HepG2 (cell line): ENCODE measurements around the gene ARL16. TPM values are rescaled to one million over a fixed set of nuclear protein-coding genes. Genes with fewer than 3 reads are reported as not detected.

Experiments
- ATAC-seq: fragments of 200-7000 bp; cut with Tn5 transposase; 3 replicates; pipeline ENCODE4 v1.9.1; 2020; ENCODE audit warnings: mild to moderate bottlenecking, moderate library complexity
- BruUV-seq: library from RNA; stranded (reverse); fragments of 400-500 nt; replicated peaks from 2 replicates; lab custom pipeline; 2021; lab: Mats Ljungman, UMichigan
- CTCF ChIA-PET: fragments of 300-600 bp; formaldehyde crosslinking; extraction: SDS; loops from one replicate; lab custom pipeline; 2021; ENCODE audit warnings: low total read pairs, inconsistent platforms, low intra/inter-chr PET ratio; lab: Yijun Ruan, JAX
- POLR2A ChIA-PET: fragments of 350-600 bp; sonication (Branson Sonifier 250); formaldehyde crosslinking; loops from one replicate; lab custom pipeline; 2020; ENCODE audit warnings: antibody characterized with exemption, inconsistent platforms; lab: Yijun Ruan, JAX
- DNase-seq: peaks from one replicate; pipeline ENCODE4 v3.0.0-alpha.2; 2015; ENCODE audit warnings: low spot score
- FAIRE-seq: peaks from 3 replicates; lab custom pipeline; 2011; peaks lifted over from hg19 to GRCh38; lab: Jason Lieb, UNC
- H2AFZ ChIP-seq: one replicate; pipeline ENCODE4 v1.6.1; 2011; ENCODE audit warnings: low read length, inconsistent platforms
- H3K27ac ChIP-seq: fragments of 300-600 bp; 3 replicates; pipeline ENCODE4 v1.8.0; 2011; ENCODE audit warnings: mixed run types, mild to moderate bottlenecking, mixed read lengths, low read length, inconsistent platforms; ENCODE audit not compliant: insufficient read depth; ENCODE audit errors: extremely low read length
- H3K27me3 ChIP-seq, 2 experiments: fragments of 200-600 bp in 1 of 2; 2 replicates in 1 of 2; 3 replicates in 1 of 2; pipeline versions ENCODE4 v1.6.0 to v1.8.0; 2011; ENCODE audit warnings: low read length in 2 of 2, mild to moderate bottlenecking in 2 of 2, moderate library complexity in 2 of 2, inconsistent platforms in 1 of 2; ENCODE audit not compliant: insufficient read depth in 2 of 2, control insufficient read depth in 1 of 2
- H3K36me3 ChIP-seq, 2 experiments: fragments of 200-600 bp in 1 of 2; replicated peaks in 1 of 2; 2 replicates in 1 of 2; 3 replicates in 1 of 2; pipeline versions ENCODE4 v1.5.1 to v1.8.0; 2011; ENCODE audit warnings: low read length in 2 of 2, inconsistent platforms in 1 of 2; ENCODE audit not compliant: insufficient read depth in 2 of 2, control insufficient read depth in 1 of 2
- H3K4me1 ChIP-seq: 2 replicates; pipeline ENCODE4 v1.5.1; 2012; ENCODE audit warnings: low read length, inconsistent platforms; ENCODE audit not compliant: insufficient read depth
- H3K4me2 ChIP-seq: 2 replicates; pipeline ENCODE4 v1.6.0; 2011; ENCODE audit warnings: low read depth, low read length, inconsistent platforms
- H3K4me3 ChIP-seq, 3 experiments: fragments of 200-600 bp in 1 of 3; sonication (generic), shearing (Covaris generic) in 1 of 3; replicated peaks in 1 of 3; 2 replicates each; pipeline ENCODE4 v1.5.1; 2011 to 2016; ENCODE audit warnings: low read length in 3 of 3, inconsistent platforms in 2 of 3, low read depth in 2 of 3, mild to moderate bottlenecking in 2 of 3, control low read depth in 1 of 3, mixed read lengths in 1 of 3; ENCODE audit not compliant: insufficient read depth in 1 of 3
- H3K79me2 ChIP-seq: one replicate; pipeline ENCODE4 v1.6.1; 2011; ENCODE audit warnings: low read length, inconsistent platforms; ENCODE audit not compliant: insufficient read depth
- H3K9ac ChIP-seq: 2 replicates; pipeline ENCODE4 v1.6.0; 2011; ENCODE audit warnings: mild to moderate bottlenecking, low read depth, low read length, inconsistent platforms; ENCODE audit not compliant: insufficient read depth
- H3K9me3 ChIP-seq: 2 replicates; pipeline ENCODE4 v1.5.1; 2012; ENCODE audit warnings: mild to moderate bottlenecking, low read length
- H4K20me1 ChIP-seq: 2 replicates; pipeline ENCODE4 v1.6.0; 2011; ENCODE audit warnings: inconsistent platforms, mild to moderate bottlenecking, low read length, moderate library complexity; ENCODE audit not compliant: insufficient read depth
- CREB1 ChIP-seq, 2 experiments: fragments of 450-650 bp in 1 of 2; IDR thresholded peaks; 2 replicates each; pipeline ENCODE4 v1.6.1; 2016 to 2017; ENCODE audit warnings: control low read depth in 1 of 2, mild to moderate bottlenecking in 1 of 2, missing compliant biosample characterization in 1 of 2, missing genetic modification characterization in 1 of 2
- FLYWCH1 ChIP-seq: sonication (generic); formaldehyde crosslinking; IDR thresholded peaks from 2 replicates; pipeline ENCODE4 v1.8.1; 2023; ENCODE audit warnings: mild to moderate bottlenecking, missing genetic modification reagents
- IRF1 ChIP-seq: sonication (generic); formaldehyde crosslinking; IDR thresholded peaks from 2 replicates; pipeline ENCODE4 v1.4.0; 2020; ENCODE audit warnings: low read depth, mild to moderate bottlenecking, missing genetic modification reagents
- JDP2 ChIP-seq: sonication (generic); formaldehyde crosslinking; IDR thresholded peaks from 2 replicates; pipeline ENCODE4 v1.8.1; 2022; ENCODE audit warnings: missing genetic modification reagents, borderline replicate concordance
- MZF1 ChIP-seq: sonication (generic); formaldehyde crosslinking; IDR thresholded peaks from 2 replicates; pipeline ENCODE4 v1.8.1; 2023; ENCODE audit warnings: mild to moderate bottlenecking, missing genetic modification reagents, borderline replicate concordance
- PCBP2 ChIP-seq: fragments of 200-400 bp; formaldehyde crosslinking; optimal IDR thresholded peaks from 2 replicates; pipeline ENCODE3; 2018; ENCODE audit warnings: low read length, low read depth; ENCODE audit not compliant: poor library complexity, severe bottlenecking
- RXRB ChIP-seq: IDR thresholded peaks from 2 replicates; pipeline ENCODE4 v1.6.1; 2016; ENCODE audit warnings: borderline replicate concordance, missing genetic modification reagents, missing compliant biosample characterization
- SMAD9 ChIP-seq: sonication (generic); formaldehyde crosslinking; IDR thresholded peaks from 2 replicates; pipeline ENCODE4 v1.5.1; 2020; ENCODE audit warnings: mild to moderate bottlenecking, missing genetic modification reagents
- YEATS4 ChIP-seq: sonication (generic); formaldehyde crosslinking; IDR thresholded peaks from 2 replicates; pipeline ENCODE4 v1.4.0; 2020; ENCODE audit warnings: missing genetic modification reagents, borderline replicate concordance
- ZBTB20 ChIP-seq: sonication (generic); formaldehyde crosslinking; IDR thresholded peaks from 2 replicates; pipeline ENCODE4 v1.8.1; 2023; ENCODE audit warnings: missing genetic modification reagents, low read depth, mild to moderate bottlenecking, borderline replicate concordance
- ZFP36L1 ChIP-seq: sonication (generic); formaldehyde crosslinking; IDR thresholded peaks from 2 replicates; pipeline ENCODE4 v1.8.0; 2022; ENCODE audit warnings: mild to moderate bottlenecking, missing genetic modification reagents, moderate library complexity
- ZMYM2 ChIP-seq: sonication (generic); formaldehyde crosslinking; IDR thresholded peaks from 2 replicates; pipeline ENCODE4 v1.8.0; 2022; ENCODE audit warnings: mild to moderate bottlenecking, missing genetic modification reagents
- ZNF18 ChIP-seq: sonication (generic); formaldehyde crosslinking; IDR thresholded peaks from 2 replicates; pipeline ENCODE4 v1.8.0; 2022; ENCODE audit warnings: mild to moderate bottlenecking, missing genetic modification reagents; ENCODE audit not compliant: insufficient replicate concordance
- ZNF230 ChIP-seq: sonication (generic); formaldehyde crosslinking; IDR thresholded peaks from 2 replicates; pipeline ENCODE4 v1.4.0; 2020; ENCODE audit warnings: mild to moderate bottlenecking, missing genetic modification reagents
- ZNF34 ChIP-seq: sonication (generic); formaldehyde crosslinking; IDR thresholded peaks from 2 replicates; pipeline ENCODE4 v1.4.0; 2020; ENCODE audit warnings: mild to moderate bottlenecking, missing genetic modification reagents, borderline replicate concordance
- ZNF512B ChIP-seq: sonication (generic); formaldehyde crosslinking; IDR thresholded peaks from 2 replicates; pipeline ENCODE4 v1.5.1; 2020; ENCODE audit warnings: missing genetic modification reagents, mild to moderate bottlenecking, borderline replicate concordance
- ZNF570 ChIP-seq: sonication (generic); formaldehyde crosslinking; IDR thresholded peaks from 2 replicates; pipeline ENCODE4 v1.4.0; 2020; ENCODE audit warnings: mild to moderate bottlenecking, missing genetic modification reagents, borderline replicate concordance
- ZNF619 ChIP-seq: sonication (generic); formaldehyde crosslinking; IDR thresholded peaks from 2 replicates; pipeline ENCODE4 v1.4.0; 2020; ENCODE audit warnings: mild to moderate bottlenecking, missing genetic modification reagents
- ZSCAN21 ChIP-seq: sonication (generic); formaldehyde crosslinking; IDR thresholded peaks from 2 replicates; pipeline ENCODE4 v1.8.0; 2022; ENCODE audit warnings: mild to moderate bottlenecking, missing genetic modification reagents, moderate library complexity, borderline replicate concordance
- WGBS: methylation state at CpG from one replicate; pipeline ENCODE4 v1.1.6; 2017; ENCODE audit warnings: low lambda C conversion rate; 5-methylcytosine and 5-hydroxymethylcytosine counted together
- in situ Hi-C: cut with HindIII; loops from 2 replicates; pipeline ENCODE4 v1.10.0; 2017; ENCODE audit warnings: low pct_unique_long_range_greater_than_20kb; ENCODE audit not compliant: extremely low pct_ligation_motif_present
- intact Hi-C: fragments of 100-400 bp; cut with micrococcal nuclease; formaldehyde crosslinking; loops from one replicate; pipeline ENCODE4 v1.10.0; 2022; ENCODE audit not compliant: unreplicated experiment
- polyA plus RNA-seq, 8 experiments: library from polyadenylated mRNA; depleted of rRNA in 3 of 8; stranded (reverse) in 7 of 8; unstranded in 1 of 8; fragments of >200 nt; fragmentation: Illumina TruSeq in 4 of 8; extraction: Trizol in 4 of 8; gene quantifications; 2 replicates each; pipeline versions ENCODE4 v1.2.1 to v1.2.3, GENCODE V29; 2011 to 2016; ENCODE audit warnings: low read depth in 4 of 8, missing spikeins in 1 of 8, mixed read lengths in 1 of 8; ENCODE audit not compliant: insufficient read depth in 1 of 8
- total RNA-seq, 5 experiments: library from RNA; depleted of rRNA; stranded (reverse); fragments of >200 nt; fragmentation: Illumina TruSeq; extraction: Trizol; gene quantifications; 2 replicates each; pipeline ENCODE4 v1.2.3, GENCODE V29; 2016; ENCODE audit warnings: low read depth in 1 of 5

The ARL16 gene
- total and polyA plus RNA-seq, 2 of the 13 experiments (the other 11 are each of a cell fraction or from before 2014, with no cell fraction given), result 20.8 to 30.8 TPM

- H3K4me3 ChIP-seq, result peak overlapping the region; percentile 73 to 89 (median 80)
- peaks cover 38% of the 10 kb centered on the region for H3K79me2 ChIP-seq
- ChIA-PET POLR2A (interaction anchor here (0.7 to 2.3 kb wide), 10 partner anchors 11 to 78 kb away, joined by 3 to 15 read pairs (median 4); partner anchors contain the start of genes CCDC137, MRPL12 and OXLD1), CTCF (no interaction called here)
- H3K9ac ChIP-seq, result peak overlapping the region; percentile 92
- H2AFZ ChIP-seq, result no peak overlapping the region
- in situ Hi-C loops, result no loop called here
- peak overlapping the region; percentile 87 for H3K27ac ChIP-seq
- ATAC-seq, result no peak
- peaks cover 36% of the 10 kb centered on the region for H3K4me1 ChIP-seq
- 4% methylated on average over 18 of the region's 18 CpGs for WGBS
- intact Hi-C loops, result loop anchor here (2.0 kb wide), 1 partner anchor 31 kb away; the partner anchor contains the start of genes CCDC137 and OXLD1
- H3K9me3 ChIP-seq, result no peaks in the 10 kb centered on the region
- H3K4me2 ChIP-seq, result peak overlapping the region; percentile 95
- peaks cover 3 to 4% of the 10 kb centered on the region in 2 experiments; a peak in 3 of 5 replicates for H3K36me3 ChIP-seq
- FAIRE-seq, result no peak
- no peak for DNase-seq
- H3K27me3 ChIP-seq, result no peaks in the 10 kb centered on the region; a peak in 1 of 5 replicates
- BruUV-seq, result no TSS peak
- H4K20me1 ChIP-seq, result peaks cover 19% of the 10 kb centered on the region
- TF ChIP-seq PCBP2, result no peak
- TF ChIP-seq ZBTB20 (CRISPR knock-in tag), result no peak
- no peak for TF ChIP-seq ZNF512B (CRISPR knock-in tag)
- no peak for TF ChIP-seq ZNF230
- no peak for TF ChIP-seq ZMYM2
- peak; percentile 51 for TF ChIP-seq ZNF18 (CRISPR knock-in tag)
- TF ChIP-seq ZFP36L1 (CRISPR knock-in tag), result 0 out of 2 replicates have a peak, but pooled peaks have one; percentile 55
- peak; percentile 75; the same call in 1 of the 2 replicates for TF ChIP-seq SMAD9 (CRISPR knock-in tag)
- no peak for TF ChIP-seq ZSCAN21 (CRISPR knock-in tag)
- TF ChIP-seq IRF1 (CRISPR knock-in tag), result no peak
- TF ChIP-seq ZNF619, result no peak
- no peak for TF ChIP-seq RXRB (CRISPR knock-in tag)
- no peak for TF ChIP-seq JDP2
- TF ChIP-seq CREB1 (IDR thresholded peaks at IDR 0.05), result peak; percentile 34; the same call in 1 of the 2 replicates
- no peak for TF ChIP-seq CREB1 (CRISPR knock-in tag; IDR thresholded peaks at IDR 0.05)
- TF ChIP-seq ZNF570, result no peak
- no peak for TF ChIP-seq ZNF34 (CRISPR knock-in tag)
- TF ChIP-seq MZF1 (CRISPR knock-in tag), result no peak
- TF ChIP-seq YEATS4 (CRISPR knock-in tag), result no peak
- TF ChIP-seq FLYWCH1 (CRISPR knock-in tag), result 0 out of 2 replicates have a peak, but pooled peaks have one; percentile 24
Observed at GRCh38 chr17:81635973-81636504, 47.6 kb downstream of the ARL16 start.
